Panc1 (cell line): Measurements from ENCODE around the gene LHFPL2. TPM values are rescaled to one million over a fixed set of nuclear protein-coding genes. Genes with fewer than 3 reads are reported as not detected.

ENCODE experiments used
- ATAC-seq: fragments of 200-7000 bp; cut with Tn5 transposase; 2 replicates; pipeline ENCODE4 v1.9.1; 2020; ENCODE audit warnings: mild to moderate bottlenecking, moderate library complexity
- BruUV-seq: library from RNA; stranded (reverse); fragments of 400-500 nt; replicated peaks from 2 replicates; lab custom pipeline; 2021; lab: Mats Ljungman, UMichigan
- CTCF ChIA-PET: fragments of 300-600 bp; sonication (Branson Sonifier 250); formaldehyde crosslinking; loops from one replicate; lab custom pipeline; 2022; ENCODE audit warnings: antibody characterized with exemption; lab: Charles Lee
- POLR2A ChIA-PET: fragments of 300-600 bp; sonication (Branson Sonifier 250); formaldehyde crosslinking; loops from one replicate; lab custom pipeline; 2022; ENCODE audit warnings: antibody characterized with exemption; lab: Charles Lee
- DNase-seq: peaks from one replicate; pipeline ENCODE4 v3.0.0-alpha.2; 2010; ENCODE audit warnings: low read depth, low spot score
- H3K27ac ChIP-seq: 2 replicates; pipeline ENCODE4 v1.5.1; 2011; ENCODE audit warnings: mild to moderate bottlenecking, low read length, inconsistent platforms
- H3K27me3 ChIP-seq: fragments of 200-500 bp; sonication (Bioruptor generic); 2 replicates; pipeline ENCODE4 v1.6.0; 2014; ENCODE audit warnings: low read length, inconsistent platforms; ENCODE audit not compliant: control insufficient read depth, insufficient read depth
- H3K36me3 ChIP-seq: fragments of 200-500 bp; sonication (Bioruptor generic); 2 replicates; pipeline ENCODE4 v1.5.1; 2014; ENCODE audit warnings: inconsistent platforms, mild to moderate bottlenecking, low read length, moderate library complexity; ENCODE audit not compliant: control insufficient read depth, insufficient read depth
- H3K4me1 ChIP-seq: 2 replicates; pipeline ENCODE4 v1.5.1; 2011; ENCODE audit warnings: inconsistent platforms, mild to moderate bottlenecking, low read length, moderate library complexity; ENCODE audit not compliant: control insufficient read depth, insufficient read depth
- H3K4me3 ChIP-seq, 2 experiments: 2 replicates each; pipeline ENCODE4 v1.5.1; 2011 to 2012; ENCODE audit warnings: low read depth in 2 of 2, low read length in 2 of 2, mild to moderate bottlenecking in 2 of 2, inconsistent platforms in 1 of 2, moderate library complexity in 1 of 2
- H3K9me3 ChIP-seq: fragments of 200-500 bp; sonication (Bioruptor generic); 2 replicates; pipeline ENCODE4 v1.5.1; 2014; ENCODE audit warnings: low read depth, mild to moderate bottlenecking, inconsistent platforms, low read length, moderate library complexity; ENCODE audit not compliant: control insufficient read depth, insufficient read depth
- POLR2AphosphoS5 ChIP-seq: IDR thresholded peaks from 2 replicates; pipeline ENCODE4 v1.6.1; 2012; ENCODE audit warnings: mild to moderate bottlenecking, low read depth, low read length, moderate library complexity
- REST ChIP-seq, 2 experiments: IDR thresholded peaks; 2 replicates each; pipeline ENCODE4 v1.6.1; 2011 to 2012; ENCODE audit warnings: low read depth in 2 of 2, control low read depth in 1 of 2, low read length in 1 of 2, mild to moderate bottlenecking in 1 of 2, moderate library complexity in 1 of 2; ENCODE audit not compliant: insufficient read depth in 1 of 2
- SIN3A ChIP-seq: IDR thresholded peaks from 2 replicates; pipeline ENCODE4 v1.6.1; 2012; ENCODE audit warnings: low read depth, mild to moderate bottlenecking, low read length, moderate library complexity, borderline replicate concordance; ENCODE audit not compliant: insufficient read depth
- TCF7L2 ChIP-seq: IDR thresholded peaks from 2 replicates; pipeline ENCODE4 v1.6.1; 2011; ENCODE audit warnings: mild to moderate bottlenecking, low read depth, low read length, inconsistent platforms
- in situ Hi-C: cut with HindIII; loops from 2 replicates; pipeline ENCODE4 v1.10.0; 2016; ENCODE audit warnings: low sequenced_read_pairs, low pct_unique_long_range_greater_than_20kb
- intact Hi-C: fragments of 100-400 bp; cut with micrococcal nuclease; formaldehyde crosslinking; loops from one replicate; pipeline ENCODE4 v1.10.0; 2022; ENCODE audit not compliant: unreplicated experiment
- total RNA-seq: library from RNA; stranded (reverse); gene quantifications from one replicate; pipeline ENCODE4 v1.2.1, GENCODE V29; 2021; ENCODE audit not compliant: unreplicated experiment
- TF ChIP-seq, protein P1 (sequence below): fragments of 450-650 bp; IDR thresholded peaks from 2 replicates; pipeline ENCODE4 v1.5.1; 2017; ENCODE audit warnings: mild to moderate bottlenecking

The LHFPL2 gene
- total RNA-seq, 1 experiment from 2014 or later = 25.8 TPM

GRCh38 chr5:78527054-78527859 lies 121.3 kb downstream of the LHFPL2 start:
- H3K4me3 ChIP-seq = no peak overlapping the region
- intact Hi-C loops (no loop called here), in situ Hi-C loops (no loop called here)
- POLR2A ChIA-PET = interaction anchor here (0.6 kb wide), 2 partner anchors 374 to 1344 kb away, joined by 5 to 11 read pairs; no protein-coding TSS in a partner anchor
- no peaks in the 10 kb centered on the region for H3K4me1 ChIP-seq
- no peaks in the 10 kb centered on the region for H3K9me3 ChIP-seq
- BruUV-seq = no TSS peak
- ATAC-seq (no peak), DNase-seq (no peak)
- no peaks in the 10 kb centered on the region for H3K36me3 ChIP-seq
- H3K27ac ChIP-seq = no peak overlapping the region
- TF ChIP-seq SIN3A = no peak
- no peak for TF ChIP-seq REST (IDR thresholded peaks at IDR 0.05; ENCODE audit: insufficient read depth in 1 of 2, low read depth in 2 of 2, low read length in 1 of 2)
- TF ChIP-seq POLR2AphosphoS5 = no peak
- TF ChIP-seq, protein P1, sequence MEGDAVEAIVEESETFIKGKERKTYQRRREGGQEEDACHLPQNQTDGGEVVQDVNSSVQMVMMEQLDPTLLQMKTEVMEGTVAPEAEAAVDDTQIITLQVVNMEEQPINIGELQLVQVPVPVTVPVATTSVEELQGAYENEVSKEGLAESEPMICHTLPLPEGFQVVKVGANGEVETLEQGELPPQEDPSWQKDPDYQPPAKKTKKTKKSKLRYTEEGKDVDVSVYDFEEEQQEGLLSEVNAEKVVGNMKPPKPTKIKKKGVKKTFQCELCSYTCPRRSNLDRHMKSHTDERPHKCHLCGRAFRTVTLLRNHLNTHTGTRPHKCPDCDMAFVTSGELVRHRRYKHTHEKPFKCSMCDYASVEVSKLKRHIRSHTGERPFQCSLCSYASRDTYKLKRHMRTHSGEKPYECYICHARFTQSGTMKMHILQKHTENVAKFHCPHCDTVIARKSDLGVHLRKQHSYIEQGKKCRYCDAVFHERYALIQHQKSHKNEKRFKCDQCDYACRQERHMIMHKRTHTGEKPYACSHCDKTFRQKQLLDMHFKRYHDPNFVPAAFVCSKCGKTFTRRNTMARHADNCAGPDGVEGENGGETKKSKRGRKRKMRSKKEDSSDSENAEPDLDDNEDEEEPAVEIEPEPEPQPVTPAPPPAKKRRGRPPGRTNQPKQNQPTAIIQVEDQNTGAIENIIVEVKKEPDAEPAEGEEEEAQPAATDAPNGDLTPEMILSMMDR = no peak
- no peak for TF ChIP-seq TCF7L2
- H3K27me3 ChIP-seq = no peaks in the 10 kb centered on the region
- CTCF ChIA-PET = interaction anchor here (0.6 kb wide), 2 partner anchors 49 to 207 kb away, joined by 3 to 4 read pairs; no protein-coding TSS in a partner anchor

DNA sequence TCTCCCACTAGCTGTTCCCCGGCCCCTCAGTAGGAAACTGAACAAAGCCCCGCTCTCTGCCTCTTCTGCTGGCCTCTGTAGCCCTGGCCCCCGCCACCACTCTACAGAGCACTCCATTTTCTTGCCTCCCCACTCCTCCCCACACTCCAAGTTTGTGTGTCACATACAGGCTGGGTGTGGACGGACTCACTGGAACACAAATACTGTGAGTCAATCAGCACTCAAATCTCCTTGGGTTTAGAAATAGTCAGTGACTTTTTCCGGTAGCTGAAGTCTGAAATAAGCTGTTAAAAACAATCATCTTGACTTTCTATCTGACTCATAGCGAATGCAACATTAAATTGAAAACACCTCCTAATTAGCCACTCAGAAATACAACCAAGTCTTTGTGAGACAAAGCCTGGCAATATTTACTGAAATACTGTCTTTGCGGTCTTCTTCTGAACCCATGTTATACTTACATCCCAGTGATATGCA lies 122.5 kb downstream of the LHFPL2 start:
- DNase-seq (no peak), ATAC-seq (no peak)
- Histone ChIP-seq H3K9me3 (no peaks in the 10 kb centered on the region), H3K36me3 (no peaks in the 10 kb centered on the region), H3K27ac (no peak overlapping the region), H3K27me3 (no peaks in the 10 kb centered on the region), H3K4me3 (no peak overlapping the region), H3K4me1 (no peaks in the 10 kb centered on the region)
- CTCF ChIA-PET = no interaction called here
- intact Hi-C loops (no loop called here), in situ Hi-C loops (no loop called here)
- no TSS peak for BruUV-seq
- POLR2A ChIA-PET = no interaction called here
- TF ChIP-seq TCF7L2 = no peak
- TF ChIP-seq SIN3A = no peak
- no peak for TF ChIP-seq REST (IDR thresholded peaks at IDR 0.05; ENCODE audit: insufficient read depth in 1 of 2, low read depth in 2 of 2, low read length in 1 of 2)
- TF ChIP-seq, protein P1 = no peak
- no peak for TF ChIP-seq POLR2AphosphoS5
